ENCODE measurements around the gene ZNF287.

DNA sequence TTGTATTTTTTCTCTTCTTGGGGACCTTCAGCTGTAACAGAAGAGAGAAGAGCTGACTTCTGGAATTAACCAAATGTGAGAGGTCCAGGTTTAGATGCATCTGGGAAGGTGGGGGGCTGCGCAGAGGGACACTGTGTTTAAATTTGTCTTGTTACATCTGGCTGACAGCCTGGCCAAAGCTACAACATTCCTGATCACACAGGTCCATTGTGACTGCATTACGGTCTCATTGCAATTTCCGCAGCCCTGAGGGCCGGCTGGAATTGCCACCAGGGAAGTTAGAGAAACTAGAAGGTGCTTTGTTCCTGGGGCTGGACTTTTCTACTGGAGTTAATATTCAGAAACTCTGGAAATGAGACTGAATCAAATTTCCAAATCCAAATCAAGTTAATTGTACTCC, 39.1 kb downstream of the ZNF287 start:
- TF ChIP-seq, protein P1, sequence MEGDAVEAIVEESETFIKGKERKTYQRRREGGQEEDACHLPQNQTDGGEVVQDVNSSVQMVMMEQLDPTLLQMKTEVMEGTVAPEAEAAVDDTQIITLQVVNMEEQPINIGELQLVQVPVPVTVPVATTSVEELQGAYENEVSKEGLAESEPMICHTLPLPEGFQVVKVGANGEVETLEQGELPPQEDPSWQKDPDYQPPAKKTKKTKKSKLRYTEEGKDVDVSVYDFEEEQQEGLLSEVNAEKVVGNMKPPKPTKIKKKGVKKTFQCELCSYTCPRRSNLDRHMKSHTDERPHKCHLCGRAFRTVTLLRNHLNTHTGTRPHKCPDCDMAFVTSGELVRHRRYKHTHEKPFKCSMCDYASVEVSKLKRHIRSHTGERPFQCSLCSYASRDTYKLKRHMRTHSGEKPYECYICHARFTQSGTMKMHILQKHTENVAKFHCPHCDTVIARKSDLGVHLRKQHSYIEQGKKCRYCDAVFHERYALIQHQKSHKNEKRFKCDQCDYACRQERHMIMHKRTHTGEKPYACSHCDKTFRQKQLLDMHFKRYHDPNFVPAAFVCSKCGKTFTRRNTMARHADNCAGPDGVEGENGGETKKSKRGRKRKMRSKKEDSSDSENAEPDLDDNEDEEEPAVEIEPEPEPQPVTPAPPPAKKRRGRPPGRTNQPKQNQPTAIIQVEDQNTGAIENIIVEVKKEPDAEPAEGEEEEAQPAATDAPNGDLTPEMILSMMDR (conservative IDR thresholded peaks at IDR 0.05): no peak
- TF ChIP-seq EZH2 (IDR thresholded peaks at IDR 0.05; ENCODE audit: low read depth): no peak

Data from PC-9 (cell line).